HepG2 (cell line): ENCODE results near the gene KDM3B. TPM values are rescaled to one million over a fixed set of nuclear protein-coding genes. Genes with fewer than 3 reads are reported as not detected.
A peak's percentile ranks its signal among the peaks of the same experiment; 100 is the strongest.

ENCODE experiments used
- DRAP1 ChIP-seq: IDR thresholded peaks from 2 replicates; pipeline ENCODE4 v1.6.1; 2016; ENCODE audit warnings: missing genetic modification reagents, missing compliant biosample characterization
- ELF1 ChIP-seq: sonication (generic); formaldehyde crosslinking; IDR thresholded peaks from 2 replicates; pipeline ENCODE4 v1.4.0; 2020; ENCODE audit warnings: missing genetic modification reagents
- FOXP4 ChIP-seq: sonication (generic); formaldehyde crosslinking; IDR thresholded peaks from 2 replicates; pipeline ENCODE4 v1.4.0; 2020; ENCODE audit warnings: missing genetic modification reagents
- GPN1 ChIP-seq: sonication (generic); formaldehyde crosslinking; IDR thresholded peaks from 2 replicates; pipeline ENCODE4 v1.5.1; 2020; ENCODE audit warnings: missing genetic modification reagents, borderline replicate concordance
- HOXA5 ChIP-seq: sonication (generic); formaldehyde crosslinking; IDR thresholded peaks from 2 replicates; pipeline ENCODE4 v1.4.0; 2020; ENCODE audit warnings: missing genetic modification reagents
- IRX3 ChIP-seq: sonication (generic); formaldehyde crosslinking; IDR thresholded peaks from 2 replicates; pipeline ENCODE4 v1.8.1; 2023; ENCODE audit warnings: mild to moderate bottlenecking, low read depth, missing genetic modification reagents, borderline replicate concordance
- PRDM4 ChIP-seq: sonication (generic); formaldehyde crosslinking; IDR thresholded peaks from 2 replicates; pipeline ENCODE4 v1.9.0; 2021; ENCODE audit warnings: missing genetic modification reagents, borderline replicate concordance
- ZBTB14 ChIP-seq: sonication (generic); formaldehyde crosslinking; IDR thresholded peaks from 2 replicates; pipeline ENCODE4 v1.4.0; 2020; ENCODE audit warnings: missing genetic modification reagents
- ZFP37 ChIP-seq: sonication (generic); formaldehyde crosslinking; IDR thresholded peaks from 2 replicates; pipeline ENCODE4 v1.4.0; 2020; ENCODE audit warnings: missing genetic modification reagents, borderline replicate concordance
- ZFY ChIP-seq: sonication (generic); formaldehyde crosslinking; IDR thresholded peaks from 2 replicates; pipeline ENCODE4 v1.4.0; 2020; ENCODE audit warnings: missing genetic modification reagents
- ZMYM3 ChIP-seq: sonication (generic); formaldehyde crosslinking; IDR thresholded peaks from 2 replicates; pipeline ENCODE4 v1.5.1; 2020; ENCODE audit warnings: mild to moderate bottlenecking, missing genetic modification reagents
- ZNF101 ChIP-seq: sonication (generic); formaldehyde crosslinking; IDR thresholded peaks from 2 replicates; pipeline ENCODE4 v1.4.0; 2020; ENCODE audit warnings: mild to moderate bottlenecking, low read depth, missing genetic modification reagents, borderline replicate concordance
- ZNF124 ChIP-seq: sonication (generic); formaldehyde crosslinking; IDR thresholded peaks from 2 replicates; pipeline ENCODE4 v1.4.0; 2020; ENCODE audit warnings: missing genetic modification reagents
- ZNF317 ChIP-seq: sonication (generic); formaldehyde crosslinking; IDR thresholded peaks from 2 replicates; pipeline ENCODE4 v1.5.0; 2020; ENCODE audit warnings: mild to moderate bottlenecking, missing genetic modification reagents
- ZNF33A ChIP-seq: sonication (generic); formaldehyde crosslinking; IDR thresholded peaks from 2 replicates; pipeline ENCODE4 v1.5.1; 2020; ENCODE audit warnings: missing genetic modification reagents, mild to moderate bottlenecking, moderate library complexity, borderline replicate concordance
- ZNF670 ChIP-seq: sonication (generic); formaldehyde crosslinking; IDR thresholded peaks from 2 replicates; pipeline ENCODE4 v1.8.0; 2022; ENCODE audit warnings: mild to moderate bottlenecking, missing genetic modification reagents, borderline replicate concordance
- ZNF710 ChIP-seq: sonication (generic); formaldehyde crosslinking; IDR thresholded peaks from 2 replicates; pipeline ENCODE4 v1.5.0; 2020; ENCODE audit warnings: mild to moderate bottlenecking, missing genetic modification reagents, borderline replicate concordance
- ZNF713 ChIP-seq: sonication (generic); formaldehyde crosslinking; IDR thresholded peaks from 2 replicates; pipeline ENCODE4 v1.4.0; 2020; ENCODE audit warnings: mild to moderate bottlenecking, missing genetic modification reagents
- ZNF781 ChIP-seq: sonication (generic); formaldehyde crosslinking; IDR thresholded peaks from 2 replicates; pipeline ENCODE4 v1.5.1; 2020; ENCODE audit warnings: borderline replicate concordance, mild to moderate bottlenecking, missing genetic modification reagents; ENCODE audit errors: not compliant biosample characterization
- ZSCAN25 ChIP-seq: sonication (generic); formaldehyde crosslinking; IDR thresholded peaks from 2 replicates; pipeline ENCODE4 v1.8.0; 2022; ENCODE audit warnings: mild to moderate bottlenecking, missing genetic modification reagents
- polyA plus RNA-seq, 8 experiments: library from polyadenylated mRNA; depleted of rRNA in 3 of 8; stranded (reverse) in 7 of 8; unstranded in 1 of 8; fragments of >200 nt; fragmentation: Illumina TruSeq in 4 of 8; extraction: Trizol in 4 of 8; gene quantifications; 2 replicates each; pipeline versions ENCODE4 v1.2.1 to v1.2.3, GENCODE V29; 2011 to 2016; ENCODE audit warnings: low read depth in 4 of 8, missing spikeins in 1 of 8, mixed read lengths in 1 of 8; ENCODE audit not compliant: insufficient read depth in 1 of 8
- total RNA-seq, 5 experiments: library from RNA; depleted of rRNA; stranded (reverse); fragments of >200 nt; fragmentation: Illumina TruSeq; extraction: Trizol; gene quantifications; 2 replicates each; pipeline ENCODE4 v1.2.3, GENCODE V29; 2016; ENCODE audit warnings: low read depth in 1 of 5

The KDM3B gene
- total and polyA plus RNA-seq, 2 of the 13 experiments (the other 11 are each of a cell fraction or from before 2014, with no cell fraction given) = 19.7 to 34.3 TPM

GRCh38 chr5:138352071-138352721 lies at the start of gene KDM3B (continued):
- TF ChIP-seq FOXP4 (CRISPR knock-in tag) (peak; percentile 33; the same call in 1 of the 2 replicates), IRX3 (0 out of 2 replicates have a peak, but pooled peaks have one; percentile 31), ZBTB14 (CRISPR knock-in tag) (no peak), ZSCAN25 (CRISPR knock-in tag) (no peak), DRAP1 (CRISPR knock-in tag) (no peak; the same call in 1 of the 2 replicates), GPN1 (CRISPR knock-in tag) (no peak), ZNF101 (no peak), PRDM4 (no peak), ZFP37 (no peak), ZNF710 (CRISPR knock-in tag) (no peak), ZNF33A (no peak), ZNF713 (CRISPR knock-in tag) (no peak), ZNF124 (CRISPR knock-in tag) (no peak), ELF1 (CRISPR knock-in tag) (peak; percentile 62; the same call in 1 of the 2 replicates), ZMYM3 (CRISPR knock-in tag) (0 out of 2 replicates have a peak, but pooled peaks have one; percentile 14), ZNF670 (CRISPR knock-in tag) (0 out of 2 replicates have a peak, but pooled peaks have one; percentile 42), HOXA5 (CRISPR knock-in tag) (no peak), ZNF317 (CRISPR knock-in tag) (no peak), ZFY (CRISPR knock-in tag) (no peak), ZNF781 (CRISPR knock-in tag) (no peak)
